HuH-7.5 (cell line): ENCODE results near the gene FBLIM1.
A peak's percentile ranks its signal among the peaks of the same experiment; 100 is the strongest.
"Not testable (repeated sequence)": the region's sequence is repeated elsewhere in the genome, so short reads cannot be mapped to it uniquely, and the experiment has no call there.

Source experiments
- DNase-seq: peaks from one replicate; pipeline ENCODE4 v3.0.0; 2011; ENCODE audit warnings: low spot score

The FBLIM1 gene

DNA sequence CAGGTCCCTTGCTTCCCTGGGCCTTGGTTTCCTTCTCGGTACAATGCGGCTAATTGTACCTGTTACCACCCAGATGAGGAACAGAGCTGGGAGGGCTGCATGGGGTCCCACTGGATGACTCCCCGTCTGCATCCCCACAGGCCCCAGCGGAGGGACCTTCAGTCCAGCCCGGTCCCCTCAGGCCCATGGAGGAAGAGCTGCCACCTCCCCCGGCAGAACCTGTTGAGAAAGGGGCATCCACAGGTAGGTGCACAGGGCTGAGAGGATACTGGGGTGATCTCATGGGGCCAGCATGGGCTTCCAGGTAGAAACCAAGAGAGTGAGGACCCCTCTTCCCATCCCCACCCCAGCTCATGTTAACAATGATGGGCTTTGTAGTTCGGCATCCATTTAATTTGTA lies 9.8 kb downstream of the FBLIM1 start:
- no peak for DNase-seq

DNA sequence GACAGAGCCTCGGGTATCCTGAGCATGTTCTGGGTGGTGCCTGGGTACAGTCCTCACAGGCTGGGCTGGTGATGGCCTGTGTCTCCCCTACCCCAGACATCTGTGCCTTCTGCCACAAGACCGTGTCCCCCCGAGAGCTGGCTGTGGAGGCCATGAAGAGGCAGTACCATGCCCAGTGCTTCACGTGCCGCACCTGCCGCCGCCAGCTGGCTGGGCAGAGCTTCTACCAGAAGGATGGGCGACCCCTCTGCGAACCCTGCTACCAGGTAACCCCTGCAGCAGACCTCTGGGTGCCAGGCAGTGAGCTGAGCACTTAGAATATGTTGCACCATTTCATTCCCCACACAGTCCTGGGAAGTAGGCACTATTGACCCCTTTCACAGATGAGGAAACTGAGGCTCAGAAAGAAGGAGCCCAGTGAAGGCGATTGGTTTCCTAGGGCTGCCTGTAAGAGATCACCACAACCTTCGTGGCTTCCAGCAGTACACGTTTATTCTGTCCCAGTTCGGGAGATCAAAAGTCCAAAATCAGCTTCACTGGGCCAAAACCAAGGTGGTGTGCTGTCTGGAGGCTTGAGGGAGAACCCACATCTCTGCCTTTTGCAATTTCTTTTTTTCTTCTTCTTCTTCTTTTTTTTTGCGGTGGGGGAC lies 11.8 kb downstream of the FBLIM1 start:
- DNase-seq, result no peak

DNA sequence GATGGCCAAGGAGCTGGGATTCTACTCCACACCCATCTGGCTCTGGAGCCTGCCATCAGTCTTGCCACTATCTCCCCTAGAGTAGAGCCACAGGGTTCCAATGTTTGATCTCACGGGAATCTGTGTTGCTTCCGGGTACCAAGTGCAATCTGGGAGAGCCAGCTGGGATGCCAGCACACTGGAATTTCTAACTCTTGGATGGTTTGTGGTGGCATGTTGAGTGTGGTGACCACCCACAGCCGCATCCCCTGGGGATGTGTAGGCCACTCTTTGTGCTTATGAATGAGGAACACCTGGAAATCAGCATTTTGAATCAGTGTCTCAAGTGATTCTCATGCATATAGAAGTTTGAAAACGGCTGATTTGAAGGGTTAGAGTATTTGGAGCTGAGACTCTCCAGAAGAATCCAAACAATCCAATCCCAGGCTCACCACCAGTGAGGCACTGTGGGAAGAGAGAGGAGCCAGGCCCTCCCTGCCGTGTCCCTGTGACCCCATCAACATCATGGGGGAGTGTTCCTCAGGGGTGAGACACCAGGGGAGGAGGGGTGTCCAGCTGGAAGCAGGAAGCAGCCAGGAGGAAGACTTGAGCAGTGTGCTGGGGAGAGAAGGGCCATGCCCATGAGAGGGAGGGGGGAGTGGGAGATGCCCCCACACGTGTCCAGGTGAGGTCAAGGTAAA lies 13.4 kb downstream of the FBLIM1 start:
- no peak for DNase-seq

DNA sequence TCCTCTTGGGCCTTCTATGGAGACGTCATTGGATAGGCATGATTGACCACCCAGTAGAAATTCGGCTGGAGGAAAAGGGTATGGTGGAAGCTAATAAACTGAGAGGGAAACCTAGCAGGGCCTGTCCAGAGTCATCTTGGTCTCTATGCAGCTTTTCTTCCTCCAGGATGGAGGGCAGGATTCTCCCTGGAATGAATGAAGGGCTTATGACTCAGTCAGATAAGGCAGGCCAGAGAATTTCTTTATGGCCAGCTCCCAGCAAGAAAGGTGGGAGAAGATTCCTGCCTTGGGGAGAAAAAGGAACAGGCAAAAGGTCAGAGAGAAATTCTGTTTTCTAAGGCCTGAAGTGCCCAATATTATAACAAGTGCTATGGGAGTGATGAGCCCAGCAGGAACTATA lies 17.1 kb downstream of the FBLIM1 start:
- DNase-seq, result no peak

DNA sequence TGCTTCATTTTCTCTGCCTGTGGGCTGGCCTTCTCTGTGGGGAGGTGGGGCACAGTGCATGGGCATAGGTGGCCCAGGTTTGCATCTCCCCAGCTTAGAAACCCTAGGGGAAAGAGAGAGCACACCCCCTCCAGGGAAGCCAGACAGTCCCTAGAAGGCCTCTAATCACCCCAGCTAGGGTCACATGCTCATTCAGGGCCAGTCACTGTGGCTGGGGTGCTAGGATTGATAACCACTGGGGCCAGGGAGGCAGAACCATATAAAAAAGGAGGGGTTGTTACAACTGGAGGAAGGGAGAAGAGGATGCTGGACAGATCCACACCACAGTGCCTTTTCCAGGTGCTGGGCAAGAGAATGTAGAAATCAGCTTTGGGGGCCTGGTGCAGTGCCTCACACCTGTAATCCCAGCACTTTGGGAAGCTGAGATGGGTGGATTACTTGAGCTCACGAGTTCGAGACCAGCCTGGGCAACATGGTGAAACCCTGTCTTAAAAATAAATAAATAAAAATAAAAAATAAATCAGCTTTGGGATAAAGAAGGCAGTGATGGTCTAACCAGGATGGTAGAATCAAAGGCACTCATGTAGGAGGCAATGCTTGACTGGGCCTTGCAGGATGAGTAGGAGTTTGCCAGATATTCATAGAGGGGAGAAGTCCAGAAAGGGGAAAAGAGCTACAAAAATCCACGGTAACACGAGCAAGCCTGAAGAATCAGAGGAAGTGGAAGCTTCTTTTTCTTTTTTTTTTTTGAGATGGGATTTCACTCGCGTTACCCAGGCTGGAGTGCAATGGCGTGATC lies 19.5 kb downstream of the FBLIM1 start:
- no peak for DNase-seq

DNA sequence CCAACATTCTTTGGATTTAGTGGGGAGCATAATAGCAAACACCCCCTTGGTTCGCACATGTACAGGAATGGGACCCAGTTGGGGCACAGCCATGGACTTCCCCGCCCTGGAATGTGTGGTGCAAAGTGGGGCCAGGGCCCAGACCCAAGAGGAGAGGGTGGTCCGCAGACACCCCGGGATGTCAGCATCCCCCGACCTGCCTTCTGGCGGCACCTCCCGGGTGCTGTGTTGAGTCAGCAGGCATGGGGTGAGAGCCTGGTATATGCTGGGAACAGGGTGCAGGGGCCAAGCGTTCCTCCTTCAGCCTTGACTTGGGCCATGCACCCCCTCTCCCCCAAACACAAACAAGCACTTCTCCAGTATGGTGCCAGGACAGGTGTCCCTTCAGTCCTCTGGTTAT lies 27.1 kb downstream of the FBLIM1 start:
- no peak for DNase-seq

DNA sequence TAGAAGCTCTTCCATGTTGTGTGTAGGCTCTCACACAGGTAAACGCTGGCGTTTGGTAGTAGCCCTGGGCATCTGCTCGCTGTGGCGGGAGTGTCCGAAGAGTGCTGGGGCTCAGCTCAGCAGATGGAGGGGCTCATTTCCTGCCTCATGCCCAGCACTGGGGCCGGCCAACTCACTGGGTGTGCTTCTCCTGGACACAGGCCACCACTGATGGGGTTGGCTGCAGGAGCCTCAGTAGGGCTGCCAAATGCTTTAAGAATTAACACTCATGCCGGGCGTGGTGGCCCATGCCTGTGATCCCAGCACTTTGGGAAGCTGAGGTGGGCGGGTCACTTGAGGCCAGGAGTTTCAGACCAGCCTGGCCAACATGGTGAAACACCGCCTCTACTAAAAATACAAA lies 28.0 kb downstream of the FBLIM1 start:
- DNase-seq, result no peak

DNA sequence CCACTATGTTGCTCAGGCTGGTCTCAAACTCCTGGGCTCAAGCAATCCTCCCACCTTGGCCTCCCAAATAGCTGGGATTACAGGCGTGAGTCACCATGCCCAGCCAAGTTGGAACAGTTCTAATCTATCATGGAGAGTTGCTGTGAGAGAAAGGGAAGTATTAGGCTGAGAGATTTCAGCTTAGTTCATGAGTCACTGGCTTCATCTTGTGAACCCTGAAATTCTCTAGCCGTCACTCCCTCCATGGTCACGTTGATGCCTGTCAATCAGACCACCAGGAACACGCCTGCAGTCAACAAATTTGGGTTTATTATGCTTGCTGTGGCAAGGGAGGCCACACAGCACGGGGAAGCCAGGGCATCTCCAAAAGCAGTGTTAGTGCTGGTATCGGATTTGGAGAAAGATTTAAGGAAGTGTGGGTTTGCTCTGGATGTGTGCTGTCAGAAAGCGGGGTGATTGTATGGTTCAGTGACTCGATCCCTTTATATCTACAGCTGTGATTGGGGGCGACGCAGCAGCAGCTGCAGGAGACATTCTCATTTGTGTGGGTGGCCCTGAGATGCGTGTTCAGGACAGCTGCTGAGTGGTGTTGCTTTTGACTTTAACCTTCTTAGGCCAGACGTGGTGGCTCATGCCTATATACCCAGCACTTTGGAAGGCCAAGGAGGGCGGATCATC lies 30.2 kb downstream of the FBLIM1 start:
- no peak for DNase-seq

DNA sequence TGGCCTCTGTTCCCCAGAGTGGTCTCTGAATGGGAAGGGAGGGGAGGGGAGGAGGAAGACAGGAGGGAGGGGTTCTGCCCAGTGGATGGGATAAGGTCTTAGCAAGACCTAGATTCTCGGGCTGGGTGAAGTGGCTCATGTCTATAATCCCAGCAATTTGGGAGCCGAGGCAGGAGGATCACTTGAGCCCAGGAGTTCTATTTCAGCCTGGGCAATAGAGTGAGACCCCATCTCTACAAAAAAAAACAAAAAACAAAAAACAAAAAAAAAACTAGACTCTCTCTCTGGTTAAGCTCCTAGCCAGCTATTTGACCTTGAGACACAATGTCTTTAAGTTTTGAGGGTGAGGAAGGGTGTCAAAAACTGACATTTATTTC lies 37.5 kb downstream of the FBLIM1 start:
- no peak for DNase-seq

DNA sequence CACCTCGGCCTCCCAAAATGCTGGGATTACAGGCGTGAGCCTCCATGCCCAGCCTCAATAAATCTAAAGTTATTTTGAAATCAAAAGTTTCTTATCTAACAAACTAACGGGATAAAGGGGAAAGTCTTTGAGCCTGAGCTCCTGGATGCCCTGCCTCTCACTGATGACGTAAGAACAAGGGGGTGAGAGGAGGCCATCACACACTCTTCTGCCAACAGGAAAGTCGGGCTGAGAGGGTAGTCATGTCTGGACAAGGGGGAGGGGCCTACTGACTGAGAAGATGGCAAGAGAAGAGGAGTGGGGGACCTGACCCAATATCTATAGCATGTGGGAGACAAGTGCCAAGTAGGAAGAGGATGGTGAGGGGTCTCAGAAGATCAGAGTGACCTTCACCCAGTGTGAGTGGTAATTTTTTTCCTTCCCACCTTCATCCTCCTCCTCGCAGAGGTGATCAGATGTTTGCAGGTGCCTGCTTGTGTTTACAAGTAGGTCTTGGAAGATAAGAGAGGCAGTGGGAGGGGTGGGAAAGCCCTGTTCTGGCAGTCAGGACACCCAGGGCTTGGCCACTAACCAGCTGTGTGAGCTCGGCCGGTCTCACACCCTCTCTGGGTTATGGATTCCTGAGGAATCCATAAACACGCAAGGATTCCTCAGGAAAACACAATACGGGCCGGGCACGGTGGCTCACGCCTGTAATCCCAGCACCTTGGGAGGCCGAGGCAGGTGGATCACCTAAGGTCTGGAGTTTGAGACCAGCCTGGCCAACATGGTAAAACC lies 39.2 kb downstream of the FBLIM1 start:
- DNase-seq, result no peak

DNA sequence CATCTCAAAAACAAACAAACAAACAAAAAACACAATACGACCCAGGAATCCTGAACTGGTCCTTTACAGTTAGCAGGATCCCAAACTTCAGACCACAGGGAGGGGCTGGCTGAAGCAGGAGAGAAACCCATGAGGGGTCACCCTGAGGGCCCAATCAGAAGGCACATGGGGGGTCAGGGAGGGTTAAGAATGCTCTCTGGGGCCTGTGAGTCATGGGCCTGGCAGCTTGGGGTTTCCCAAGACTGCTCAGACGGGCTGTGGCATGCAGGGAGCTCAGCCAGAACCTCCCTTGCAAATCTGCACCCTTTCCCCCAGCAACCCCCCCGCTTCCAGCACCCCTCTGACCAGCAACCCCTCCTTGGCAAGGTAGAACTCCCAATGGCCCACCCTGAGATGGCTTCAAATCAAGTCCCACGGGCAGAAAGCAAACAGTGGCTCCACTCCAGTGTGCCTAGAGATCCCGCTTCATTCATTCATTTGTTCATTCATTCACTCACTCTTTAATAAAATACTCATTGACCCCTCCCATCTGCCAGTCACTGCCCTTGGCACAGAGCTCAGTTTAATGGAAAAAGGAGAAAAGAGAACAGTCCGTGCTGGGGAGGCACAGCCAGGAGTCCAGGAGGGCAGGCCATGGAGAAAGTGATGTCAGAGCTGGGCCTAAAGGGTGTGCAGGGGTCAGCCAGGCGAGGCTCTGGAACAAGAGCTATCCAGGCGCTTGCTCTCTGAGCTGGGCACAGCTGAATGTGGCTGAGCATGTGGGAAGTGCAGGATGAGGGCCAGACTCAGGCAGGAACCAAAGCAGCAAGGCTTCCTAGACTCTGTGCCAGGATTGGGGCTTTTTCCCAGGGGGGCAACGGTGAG lies 40.6 kb downstream of the FBLIM1 start:
- no peak for DNase-seq

DNA sequence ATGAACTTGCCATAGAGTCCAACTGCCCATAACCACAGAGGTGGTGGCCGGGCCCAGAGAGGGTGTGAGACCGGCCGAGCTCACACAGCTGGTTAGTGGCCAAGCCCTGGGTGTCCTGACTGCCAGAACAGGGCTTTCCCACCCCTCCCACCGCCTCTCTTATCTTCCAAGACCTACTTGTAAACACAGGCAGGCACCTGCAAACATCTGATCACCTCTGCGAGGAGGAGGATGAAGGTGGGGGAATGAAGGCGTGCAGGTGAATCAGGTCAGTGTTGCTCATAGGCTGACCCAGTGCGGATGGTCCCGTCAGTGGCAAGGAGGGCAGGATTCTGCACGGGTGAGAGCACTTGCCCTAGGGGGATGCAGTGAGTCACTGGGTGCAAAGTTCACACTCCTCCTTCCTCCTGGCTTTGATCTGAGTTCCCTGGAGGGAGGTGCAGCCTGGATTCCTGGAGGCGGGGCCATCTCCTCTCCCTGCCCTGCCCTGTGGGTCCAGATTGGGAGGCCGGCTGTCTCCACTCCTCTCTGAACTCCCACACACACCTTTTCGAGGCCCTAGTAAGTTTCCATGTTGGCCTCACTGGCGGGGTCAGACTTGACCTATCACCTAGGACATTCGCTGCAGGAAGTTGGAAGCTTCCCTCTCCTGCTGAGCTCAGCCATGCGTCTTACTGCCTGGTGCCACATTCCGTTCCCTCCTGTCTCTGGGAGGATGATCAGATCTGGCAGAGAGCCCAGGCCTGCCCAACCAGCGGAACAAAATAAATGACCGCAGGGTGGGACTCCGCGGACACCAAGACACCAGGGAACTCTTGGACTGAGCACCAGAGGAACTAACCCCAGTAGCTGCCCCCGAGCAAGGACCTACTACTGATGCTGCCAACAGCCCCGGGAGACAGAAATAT lies 41.6 kb downstream of the FBLIM1 start:
- DNase-seq, result peak; percentile 73

DNA sequence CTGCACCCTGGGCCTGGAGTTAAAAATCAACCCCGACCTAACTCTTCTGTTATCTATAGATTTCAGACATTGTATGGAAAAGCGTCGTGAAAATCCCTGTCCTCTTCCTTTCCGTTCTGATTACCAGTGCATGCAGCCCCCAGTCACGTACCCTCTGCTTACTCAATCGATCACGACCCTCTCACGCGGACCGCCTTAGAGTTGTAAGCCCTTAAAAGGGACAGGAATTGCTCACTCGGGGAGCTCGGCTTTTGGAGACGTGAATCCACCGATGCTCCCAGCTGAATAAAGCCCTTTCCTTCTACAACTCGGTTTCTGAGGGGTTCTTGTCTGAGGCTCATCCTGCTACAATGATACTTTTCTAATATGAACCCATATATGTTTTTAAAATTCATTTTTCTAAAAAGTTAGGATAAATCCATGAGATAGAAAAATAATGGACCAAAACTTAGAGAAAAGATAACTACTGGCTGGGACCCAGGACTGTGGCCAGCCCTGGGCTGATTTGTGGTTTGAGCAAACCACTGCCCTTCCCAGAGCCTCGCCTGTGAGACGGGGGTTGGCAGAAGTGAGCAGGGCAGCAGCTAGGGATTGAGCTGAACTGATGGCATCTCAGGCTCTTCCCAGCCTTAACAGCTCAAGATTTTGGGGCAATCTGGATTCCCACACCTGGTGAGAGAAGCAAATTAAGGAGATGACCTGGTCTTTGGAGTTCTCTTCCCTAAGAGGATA lies 43.8 kb downstream of the FBLIM1 start:
- DNase-seq, result no peak

DNA sequence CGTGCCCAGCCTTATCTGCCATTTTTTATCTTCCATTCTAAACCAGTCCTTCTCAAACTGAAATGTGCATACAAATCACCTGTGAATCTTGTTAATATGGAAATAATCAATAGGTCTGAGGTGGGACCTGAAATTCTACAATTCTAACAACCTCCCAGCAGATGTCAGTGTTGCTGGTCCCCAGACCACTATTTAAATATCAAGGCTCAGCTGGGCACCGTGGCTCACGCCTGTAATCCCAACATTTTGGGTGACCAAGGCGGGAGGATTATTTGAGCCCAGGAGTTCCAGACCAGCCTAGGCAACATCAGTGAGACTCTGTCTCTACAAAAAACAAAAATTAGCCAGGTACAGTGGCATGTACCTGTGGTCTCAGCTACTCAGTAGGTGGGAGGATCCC lies 44.8 kb downstream of the FBLIM1 start:
- DNase-seq, result no peak

DNA sequence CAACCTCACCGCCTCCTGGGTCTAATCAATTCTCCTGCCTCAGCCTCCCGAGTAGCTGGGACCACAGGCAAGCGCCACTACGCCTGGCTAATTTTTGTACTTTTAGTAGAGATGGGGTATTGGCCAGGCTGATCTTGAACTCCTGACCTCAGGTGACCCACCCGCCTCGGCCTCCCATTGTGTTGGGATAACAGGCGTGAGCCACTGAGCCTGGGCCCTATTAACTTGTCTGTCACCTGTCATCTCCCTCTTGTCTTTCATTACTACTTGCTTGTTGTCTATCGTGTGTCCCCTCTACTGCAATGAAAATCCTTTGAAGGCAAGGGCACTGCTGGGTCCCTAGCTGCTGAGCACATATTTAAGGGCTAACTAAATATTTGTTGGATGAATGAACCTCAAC lies 45.5 kb downstream of the FBLIM1 start:
- no peak for DNase-seq

DNA sequence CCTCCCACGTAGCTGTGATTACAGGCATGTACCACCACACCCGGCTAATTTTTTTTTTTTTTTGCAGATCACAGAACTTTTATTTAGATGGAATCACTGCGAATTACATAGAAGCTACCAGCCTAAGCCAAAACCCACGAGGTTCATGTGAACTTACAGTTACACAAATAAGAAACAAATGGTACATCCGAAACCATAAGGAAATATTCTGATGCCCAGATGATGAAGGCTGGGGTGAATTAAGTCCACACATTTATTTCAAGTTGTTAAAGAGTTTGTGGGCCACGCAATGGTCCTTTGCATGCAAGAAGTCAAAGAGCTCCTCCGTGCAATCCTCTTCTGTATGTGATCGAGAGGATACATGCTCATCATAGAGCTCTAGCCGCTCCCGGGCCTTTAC lies 48.5 kb downstream of the FBLIM1 start:
- DNase-seq, result no peak

DNA sequence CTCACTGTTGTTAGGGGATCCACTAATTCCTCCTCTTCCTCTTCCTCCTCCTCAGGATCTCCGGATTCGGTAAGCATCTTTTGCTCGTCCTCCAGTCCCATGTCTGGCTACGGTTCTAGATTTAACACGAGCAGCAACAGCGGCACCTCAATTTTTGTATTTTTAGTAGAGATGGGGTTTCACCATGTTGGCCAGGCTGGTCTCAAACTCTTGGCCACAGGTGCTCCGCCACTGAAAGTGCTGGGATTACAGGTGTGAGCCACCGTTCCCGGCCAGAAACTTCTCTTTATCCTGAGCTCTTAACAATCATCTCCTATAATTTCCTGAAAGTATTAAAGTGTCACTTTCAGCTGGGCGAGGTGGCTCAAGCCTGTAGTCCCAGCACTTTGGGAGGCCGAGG lies 49.0 kb downstream of the FBLIM1 start, which contains the start of gene UQCRHL:
UQCRHL (minus strand) TSS at position 101 of the 400 bp plus-strand sequence; CDS start at position 101, 0 bp downstream.
- not testable (repeated sequence) for DNase-seq

DNA sequence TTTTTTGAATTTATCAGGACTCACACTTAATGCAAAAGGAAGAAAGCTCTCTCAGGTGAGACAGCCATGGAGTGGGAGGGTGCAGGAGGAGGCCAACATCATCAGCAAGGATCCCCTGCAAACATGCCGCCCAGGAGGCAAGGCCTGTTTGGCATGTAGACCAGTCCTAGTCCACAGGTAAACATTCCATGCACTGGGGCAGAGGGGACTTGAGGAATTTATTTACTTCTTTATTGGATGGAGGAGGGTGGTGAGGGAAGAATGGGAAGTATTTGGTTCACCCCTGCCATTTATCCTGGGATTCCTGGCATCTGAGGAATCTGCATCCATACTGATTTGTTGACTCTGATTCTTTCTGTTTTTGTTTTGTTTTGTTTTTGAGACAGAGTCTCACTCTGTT lies 50.4 kb downstream of the FBLIM1 start:
- no peak for DNase-seq

DNA sequence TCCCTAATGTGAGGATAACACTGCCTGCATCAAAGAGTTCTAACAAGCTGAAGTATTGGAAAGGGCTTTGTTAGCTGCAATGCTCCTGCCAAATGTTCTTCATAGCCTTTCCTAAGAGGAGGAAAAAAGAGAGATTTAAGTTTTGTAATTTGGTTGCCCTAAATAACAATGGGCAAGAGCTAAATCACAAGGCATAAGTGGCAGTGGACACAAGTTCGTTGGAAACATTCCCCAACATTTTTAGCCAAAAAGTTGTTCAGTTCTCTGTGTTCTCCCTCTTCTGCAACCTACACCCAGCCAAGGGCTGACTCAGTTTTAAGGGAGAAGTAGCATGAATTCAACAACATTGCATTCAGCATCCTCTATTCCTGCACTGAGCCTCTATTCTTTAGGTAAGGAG lies 51.5 kb downstream of the FBLIM1 start:
- DNase-seq, result no peak
